HFFc6 (cell line): ENCODE measurements around the gene DDO. TPM values are rescaled to one million over a fixed set of nuclear protein-coding genes. Genes with fewer than 3 reads are reported as not detected.

Source experiments
- DNase-seq: peaks from one replicate; pipeline ENCODE4 v3.0.0-alpha.2; 2018
- H3K27ac Mint-ChIP-seq: 2 replicates; pipeline ENCODE4 v1.8.0; 2020; ENCODE audit warnings: mild to moderate bottlenecking, mixed read lengths
- H3K27me3 Mint-ChIP-seq: 2 replicates; pipeline ENCODE4 v1.8.0; 2021; ENCODE audit warnings: mild to moderate bottlenecking, moderate library complexity, mixed read lengths; ENCODE audit not compliant: insufficient read depth
- H3K36me3 Mint-ChIP-seq: 2 replicates; pipeline ENCODE4 v1.8.0; 2021; ENCODE audit warnings: low read depth, mixed read lengths
- H3K4me1 Mint-ChIP-seq: 2 replicates; pipeline ENCODE4 v1.8.0; 2020; ENCODE audit warnings: low read depth, mixed read lengths
- H3K4me3 Mint-ChIP-seq: 2 replicates; pipeline ENCODE4 v1.8.0; 2020; ENCODE audit warnings: mild to moderate bottlenecking, moderate library complexity, mixed read lengths
- H3K9me3 Mint-ChIP-seq: 2 replicates; pipeline ENCODE4 v1.8.0; 2020; ENCODE audit warnings: mild to moderate bottlenecking, mixed read lengths
- CTCF ChIP-seq: fragments of 200-600 bp; sonication (generic); IDR thresholded peaks from 2 replicates; pipeline ENCODE4 v1.5.0; 2021; ENCODE audit warnings: antibody characterized with exemption, mild to moderate bottlenecking
- total RNA-seq, 6 experiments: library from RNA; stranded (reverse); fragmentation: NEBNext Ultra II Directional; extraction: Animal tissue kit (Norgen Biotek cat#: 25700); gene quantifications; 2 replicates in 1 of 6; 3 replicates in 5 of 6; pipeline ENCODE4 v1.2.3, GENCODE V29; 2021

Gene DDO
- total RNA-seq, 6 experiments from 2014 or later: 0.50 to 1.2 (median 0.98) TPM

DNA sequence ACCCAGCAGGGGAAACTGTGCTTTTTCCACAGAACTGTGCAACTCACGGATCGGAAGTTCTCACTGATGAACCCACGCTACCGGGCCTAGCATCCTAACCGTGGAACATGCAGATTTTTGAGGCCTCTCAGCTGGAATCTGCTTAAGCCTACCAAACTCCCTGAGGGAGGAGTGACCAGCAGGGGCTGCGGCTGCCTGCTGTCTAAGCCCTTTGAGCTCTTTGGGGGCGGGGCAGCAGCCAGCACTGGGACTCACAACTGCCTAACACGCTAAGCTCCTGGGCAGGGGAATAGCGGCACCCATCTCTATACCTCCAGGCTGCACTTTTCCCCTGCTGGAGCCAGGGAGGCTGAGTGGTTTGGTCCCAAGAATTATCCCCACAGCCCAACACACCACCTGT, 36.8 kb downstream of the DDO start:
- Mint-ChIP-seq H3K27me3 (peaks cover 14% of the 10 kb centered on the region), H3K9me3 (peaks cover 6% of the 10 kb centered on the region; the same call in 1 of the 2 replicates), H3K4me1 (no peaks in the 10 kb centered on the region), H3K27ac (no peak overlapping the region), H3K36me3 (no peaks in the 10 kb centered on the region; the same call in 1 of the 2 replicates), H3K4me3 (no peak overlapping the region)
- no peak for DNase-seq
- no peak for TF ChIP-seq CTCF

DNA sequence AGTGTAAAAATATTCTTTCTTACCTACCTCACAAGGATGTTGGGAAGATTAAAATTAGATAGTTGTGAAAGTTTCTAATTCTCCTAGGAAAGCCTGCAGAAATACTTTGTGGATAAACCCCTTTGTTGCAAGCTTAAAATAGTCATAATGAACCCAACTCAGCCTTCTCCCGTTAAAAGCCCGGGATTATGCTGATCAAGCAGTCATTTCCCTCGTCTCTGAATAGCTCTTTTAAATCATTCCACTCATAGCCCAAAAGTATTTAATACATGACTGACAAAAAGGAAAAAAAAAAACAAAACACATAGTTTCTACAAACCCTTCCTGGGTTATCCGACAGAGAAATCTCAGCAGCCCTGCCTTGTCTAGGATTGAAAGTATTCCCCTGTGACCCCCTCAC, 46.3 kb downstream of the DDO start:
- Mint-ChIP-seq H3K27me3 (peaks cover 46% of the 10 kb centered on the region), H3K4me3 (no peak overlapping the region), H3K27ac (no peak overlapping the region), H3K4me1 (no peaks in the 10 kb centered on the region), H3K36me3 (no peaks in the 10 kb centered on the region), H3K9me3 (no peaks in the 10 kb centered on the region)
- no peak for TF ChIP-seq CTCF
- no peak for DNase-seq

DNA sequence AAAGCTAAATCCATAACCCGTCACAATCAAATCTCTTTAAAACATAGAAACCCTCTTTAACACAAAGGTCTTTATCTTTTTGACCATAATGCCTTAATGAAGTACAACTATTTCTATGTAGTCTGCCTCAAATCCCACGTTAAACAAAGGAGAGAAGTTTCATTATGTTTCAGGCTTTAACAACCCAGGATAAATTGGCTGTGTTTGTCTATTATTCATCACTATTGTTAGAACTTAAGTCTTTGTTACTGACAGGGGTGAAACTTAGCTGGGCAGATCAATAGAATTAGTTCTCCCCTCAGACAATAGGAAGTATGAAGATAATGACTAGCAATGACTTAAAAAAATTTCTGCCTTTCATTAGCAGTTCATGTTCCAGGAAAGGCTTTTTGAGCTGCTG, 47.1 kb downstream of the DDO start:
- TF ChIP-seq CTCF: no peak
- peaks cover 48% of the 10 kb centered on the region for H3K27me3 Mint-ChIP-seq
- H3K27ac Mint-ChIP-seq: no peak overlapping the region
- DNase-seq: no peak
- H3K4me3 Mint-ChIP-seq: no peak overlapping the region
- no peaks in the 10 kb centered on the region for H3K9me3 Mint-ChIP-seq
- no peaks in the 10 kb centered on the region for H3K4me1 Mint-ChIP-seq
- H3K36me3 Mint-ChIP-seq: no peaks in the 10 kb centered on the region

DNA sequence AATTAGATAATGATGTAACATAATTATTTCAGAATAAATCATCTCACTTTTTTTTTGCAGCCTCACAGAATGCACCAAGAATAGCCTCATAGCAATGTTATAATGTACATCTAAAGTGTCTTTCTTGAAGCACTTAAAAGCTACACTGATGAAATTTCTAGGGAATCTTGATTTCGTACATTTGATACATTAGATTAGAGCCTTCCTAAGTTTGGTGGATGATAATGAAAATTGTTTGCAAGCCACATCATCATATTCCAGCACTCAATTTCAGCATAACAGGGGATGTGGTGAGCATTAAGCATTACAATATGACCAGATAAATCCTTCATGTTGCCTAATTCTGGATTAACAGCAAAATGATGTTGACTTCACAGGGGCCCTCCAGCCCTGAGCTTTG, 47.5 kb downstream of the DDO start:
- DNase-seq: no peak
- TF ChIP-seq CTCF: no peak
- Mint-ChIP-seq H3K36me3 (no peaks in the 10 kb centered on the region), H3K4me1 (no peaks in the 10 kb centered on the region), H3K27ac (no peak overlapping the region), H3K9me3 (no peaks in the 10 kb centered on the region), H3K27me3 (peaks cover 48% of the 10 kb centered on the region), H3K4me3 (no peak overlapping the region)

DNA sequence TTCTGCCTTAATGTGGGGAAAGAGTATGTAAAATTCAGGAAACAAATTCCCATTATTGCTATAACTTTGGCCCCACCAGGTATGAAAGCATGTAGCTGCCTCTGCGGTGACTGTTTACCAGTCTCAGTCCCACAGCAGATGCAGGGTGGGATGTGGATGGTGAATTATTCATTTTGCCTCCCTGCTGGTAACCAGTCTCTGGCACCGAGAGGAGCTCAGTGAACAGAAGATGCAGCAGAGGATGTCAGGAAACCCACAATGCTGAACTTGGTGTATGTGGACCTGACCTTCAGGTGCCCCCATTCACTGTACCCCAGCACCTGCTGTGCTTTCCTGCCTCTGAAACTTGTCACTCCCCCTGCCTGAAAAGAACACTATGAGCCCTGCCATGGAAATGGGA, 48.4 kb downstream of the DDO start:
- no peaks in the 10 kb centered on the region for H3K4me1 Mint-ChIP-seq
- no peak overlapping the region for H3K27ac Mint-ChIP-seq
- no peaks in the 10 kb centered on the region for H3K36me3 Mint-ChIP-seq
- no peak overlapping the region for H3K4me3 Mint-ChIP-seq
- peaks cover 53% of the 10 kb centered on the region for H3K27me3 Mint-ChIP-seq
- no peak for DNase-seq
- H3K9me3 Mint-ChIP-seq: no peaks in the 10 kb centered on the region
- no peak for TF ChIP-seq CTCF

GRCh38 chr6:110366256-110366655, 49.1 kb downstream of the DDO start:
- H3K27ac Mint-ChIP-seq: no peak overlapping the region
- H3K9me3 Mint-ChIP-seq: no peaks in the 10 kb centered on the region
- no peaks in the 10 kb centered on the region for H3K36me3 Mint-ChIP-seq
- no peak for DNase-seq
- H3K27me3 Mint-ChIP-seq: peaks cover 47% of the 10 kb centered on the region
- no peak for TF ChIP-seq CTCF
- H3K4me1 Mint-ChIP-seq: no peaks in the 10 kb centered on the region
- H3K4me3 Mint-ChIP-seq: no peak overlapping the region
